RPMI8226 (cell line): ENCODE results near the gene PDK1.

Source experiments
- DNase-seq: peaks from one replicate; pipeline ENCODE4 v3.0.0-alpha.2; 2015

Gene PDK1

GRCh38 chr2:172600557-172601008 lies 44.7 kb downstream of the PDK1 start:
- no peak for DNase-seq

GRCh38 chr2:172606285-172606684 lies 50.4 kb downstream of the PDK1 start:
- DNase-seq = no peak

GRCh38 chr2:172607379-172607928 lies 51.6 kb downstream of the PDK1 start:
- DNase-seq = no peak

GRCh38 chr2:172609488-172609887 lies 53.6 kb downstream of the PDK1 start:
- DNase-seq = no peak

- DNase-seq = no peak
Measured at GRCh38 chr2:172612051-172612450, 56.2 kb downstream of the PDK1 start.

- DNase-seq = no peak
Measured at GRCh38 chr2:172613040-172613439, 57.1 kb downstream of the PDK1 start.

GRCh38 chr2:172613615-172614231 lies 57.8 kb downstream of the PDK1 start:
- no peak for DNase-seq

GRCh38 chr2:172614932-172615331 lies 59.0 kb downstream of the PDK1 start:
- no peak for DNase-seq

GRCh38 chr2:172615727-172616261 lies 59.9 kb downstream of the PDK1 start:
- DNase-seq = no peak

GRCh38 chr2:172617115-172617514 lies 61.2 kb downstream of the PDK1 start:
- no peak for DNase-seq

- DNase-seq = no peak
Measured at GRCh38 chr2:172623249-172623965, 67.5 kb downstream of the PDK1 start.

- DNase-seq = no peak
Measured at GRCh38 chr2:172624996-172625395, 69.1 kb downstream of the PDK1 start.

- no peak for DNase-seq
Measured at GRCh38 chr2:172627181-172627580, 71.3 kb downstream of the PDK1 start.

GRCh38 chr2:172628085-172628484 lies 72.2 kb downstream of the PDK1 start:
- no peak for DNase-seq

- DNase-seq = no peak
Measured at GRCh38 chr2:172629586-172629985, 73.7 kb downstream of the PDK1 start.

- DNase-seq = no peak
Measured at GRCh38 chr2:172630181-172630580, 74.3 kb downstream of the PDK1 start.

GRCh38 chr2:172634477-172634876 lies 78.6 kb downstream of the PDK1 start:
- no peak for DNase-seq

GRCh38 chr2:172635548-172635947 lies 79.7 kb downstream of the PDK1 start:
- no peak for DNase-seq

GRCh38 chr2:172639256-172639655 lies 83.4 kb downstream of the PDK1 start:
- no peak for DNase-seq

- no peak for DNase-seq
Measured at GRCh38 chr2:172639823-172640222, 83.9 kb downstream of the PDK1 start.

- DNase-seq = no peak
Measured at GRCh38 chr2:172640389-172640788, 84.5 kb downstream of the PDK1 start.

GRCh38 chr2:172642301-172643020 lies 86.6 kb downstream of the PDK1 start:
- no peak for DNase-seq

- no peak for DNase-seq
Measured at GRCh38 chr2:172643142-172643541, 87.3 kb downstream of the PDK1 start.
